Gastrocnemius medialis (tissue), 4 donors: Measurements from ENCODE around the gene PARD3B.

Experiments used
- CTCF ChIP-seq, 5 experiments: fragments of 450-650 bp in 3 of 5; fragments of 200-600 bp in 2 of 5; sonication (generic) in 2 of 5; IDR thresholded peaks in 4 of 5; conservative IDR thresholded peaks in 1 of 5; 1 replicate in 4 of 5; 2 replicates in 1 of 5; pipeline ENCODE4 v1.5.1; 2016 to 2019; ENCODE audit warnings: antibody characterized with exemption in 5 of 5, mild to moderate bottlenecking in 3 of 5, moderate library complexity in 3 of 5
- POLR2A ChIP-seq, 2 donors: fragments of 450-650 bp; IDR thresholded peaks; one replicate each; pipeline ENCODE4 v1.6.1; 2017; ENCODE audit warnings: antibody characterized with exemption in 2 of 2, mild to moderate bottlenecking in 2 of 2, moderate library complexity in 2 of 2

DNA sequence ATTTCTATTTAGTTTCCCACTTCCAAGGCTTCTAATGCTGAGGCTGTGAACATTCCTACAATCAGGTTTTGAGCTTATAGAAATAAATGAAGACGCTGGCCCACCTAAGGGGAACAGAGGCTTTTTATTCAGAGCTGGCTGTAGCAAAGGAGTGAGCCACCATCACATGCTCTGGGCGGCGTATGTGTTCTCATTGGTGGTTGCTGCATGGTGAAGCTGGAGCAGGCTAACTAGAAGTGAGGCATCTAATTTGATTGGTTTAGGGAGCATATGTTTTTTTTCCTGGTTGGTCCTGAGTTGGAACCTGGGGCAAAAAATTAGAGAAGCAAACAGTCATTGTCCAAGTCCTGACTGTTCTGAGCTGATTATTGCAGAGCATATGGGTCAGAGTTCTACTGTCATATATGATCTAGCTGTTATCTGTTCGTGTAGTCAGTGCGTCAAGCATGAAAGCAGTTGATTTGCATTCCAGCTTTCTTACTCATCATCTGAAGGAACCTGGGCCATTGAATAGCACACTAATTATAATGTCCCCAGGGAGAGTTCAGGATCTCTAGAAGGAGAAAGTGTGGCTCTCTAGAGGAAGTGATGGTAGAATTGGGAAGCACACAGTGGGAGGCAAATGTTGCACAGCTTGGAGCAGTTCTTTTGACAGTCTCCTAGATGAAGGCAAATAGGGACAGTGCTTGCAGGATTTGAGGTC is 279.6 kb downstream of the PARD3B start:
- no peak for TF ChIP-seq CTCF (IDR thresholded peaks at IDR 0.05 in 4 of 5, conservative IDR thresholded peaks at IDR 0.05 in 1 of 5)
- TF ChIP-seq POLR2A (IDR thresholded peaks at IDR 0.05), result no peak
